ENCODE measurements around the gene CADPS2. TPM values are rescaled to one million over a fixed set of nuclear protein-coding genes. Genes with fewer than 3 reads are reported as not detected.
"Not testable (repeated sequence)": the region's sequence is repeated elsewhere in the genome, so short reads cannot be mapped to it uniquely, and the experiment has no call there.

Gene CADPS2
- total RNA-seq, 2 experiments from 2014 or later: not detected

- H3K27ac ChIP-seq (ENCODE audit: low read depth in 1 of 2, low read length in 2 of 2): no peak overlapping the region
- ChIA-PET POLR2A (no interaction called here), CTCF (no interaction called here)
- Mint-ChIP-seq H3K9me3 (peaks cover 3% of the 10 kb centered on the region), H3K27me3 (peaks cover 4% of the 10 kb centered on the region), H3K4me1 (ENCODE audit: low read depth) (no peaks in the 10 kb centered on the region), H3K27ac (no peak overlapping the region), H3K4me3 (no peak overlapping the region), H3K36me3 (ENCODE audit: low read depth) (no peaks in the 10 kb centered on the region)
- TF ChIP-seq CTCF (IDR thresholded peaks at IDR 0.05): no peak
- no peaks in the 10 kb centered on the region for H3K4me1 ChIP-seq (ENCODE audit: insufficient read depth, low read length)
- ATAC-seq (ENCODE audit: poor library complexity) (no peak), DNase-seq (no peak)
- intact Hi-C loops (cut with DNase I, micrococcal nuclease): no loop called here
- H3K27me3 ChIP-seq (ENCODE audit: control insufficient read depth in 1 of 2, insufficient read depth in 2 of 2, low read length in 2 of 2): no peaks in the 10 kb centered on the region
- no peaks in the 10 kb centered on the region for H3K36me3 ChIP-seq (ENCODE audit: insufficient read depth, low read length)
- H3K9me3 ChIP-seq (ENCODE audit: control insufficient read depth in 1 of 2, insufficient read depth in 1 of 2, low read length in 2 of 2): no peaks in the 10 kb centered on the region
- H3K4me3 ChIP-seq (ENCODE audit: low read length): no peak overlapping the region
Measured at GRCh38 chr7:122290476-122290875, 595.8 kb downstream of the CADPS2 start.

GRCh38 chr7:122289426-122289825 lies 596.8 kb downstream of the CADPS2 start:
- DNase-seq (no peak), ATAC-seq (ENCODE audit: poor library complexity) (no peak)
- intact Hi-C loops (cut with DNase I, micrococcal nuclease): no loop called here
- Mint-ChIP-seq H3K4me3 (no peak overlapping the region), H3K36me3 (ENCODE audit: low read depth) (no peaks in the 10 kb centered on the region), H3K27ac (no peak overlapping the region), H3K27me3 (no peaks in the 10 kb centered on the region), H3K9me3 (peaks cover 3% of the 10 kb centered on the region), H3K4me1 (ENCODE audit: low read depth) (no peaks in the 10 kb centered on the region)
- no peaks in the 10 kb centered on the region for H3K4me1 ChIP-seq (ENCODE audit: insufficient read depth, low read length)
- no peak for TF ChIP-seq CTCF (IDR thresholded peaks at IDR 0.05)
- no peaks in the 10 kb centered on the region for H3K9me3 ChIP-seq (ENCODE audit: control insufficient read depth in 1 of 2, insufficient read depth in 1 of 2, low read length in 2 of 2)
- H3K27ac ChIP-seq (ENCODE audit: low read depth in 1 of 2, low read length in 2 of 2): no peak overlapping the region
- ChIA-PET POLR2A (no interaction called here), CTCF (no interaction called here)
- H3K4me3 ChIP-seq (ENCODE audit: low read length): no peak overlapping the region
- H3K27me3 ChIP-seq (ENCODE audit: control insufficient read depth in 1 of 2, insufficient read depth in 2 of 2, low read length in 2 of 2): no peaks in the 10 kb centered on the region
- H3K36me3 ChIP-seq (ENCODE audit: insufficient read depth, low read length): no peaks in the 10 kb centered on the region

GRCh38 chr7:122284608-122285007 lies 601.7 kb downstream of the CADPS2 start:
- H3K27ac Mint-ChIP-seq; H3K36me3 ChIP-seq (ENCODE audit: insufficient read depth, low read length); H3K27ac ChIP-seq (ENCODE audit: low read depth in 1 of 2, low read length in 2 of 2); H3K27me3 ChIP-seq (ENCODE audit: control insufficient read depth in 1 of 2, insufficient read depth in 2 of 2, low read length in 2 of 2); CTCF ChIA-PET; H3K9me3 ChIP-seq (ENCODE audit: control insufficient read depth in 1 of 2, insufficient read depth in 1 of 2, low read length in 2 of 2); ATAC-seq (ENCODE audit: poor library complexity); POLR2A ChIA-PET; intact Hi-C loops (cut with DNase I, micrococcal nuclease); H3K4me3 Mint-ChIP-seq; H3K4me1 Mint-ChIP-seq (ENCODE audit: low read depth); H3K4me1 ChIP-seq (ENCODE audit: insufficient read depth, low read length); H3K36me3 Mint-ChIP-seq (ENCODE audit: low read depth); H3K4me3 ChIP-seq (ENCODE audit: low read length); H3K27me3 Mint-ChIP-seq; DNase-seq; H3K9me3 Mint-ChIP-seq: not testable (repeated sequence)

GRCh38 chr7:122273117-122273516 lies 613.1 kb downstream of the CADPS2 start:
- Histone ChIP-seq H3K27me3 (ENCODE audit: control insufficient read depth in 1 of 2, insufficient read depth in 2 of 2, low read length in 2 of 2) (no peaks in the 10 kb centered on the region), H3K36me3 (ENCODE audit: insufficient read depth, low read length) (no peaks in the 10 kb centered on the region), H3K4me1 (ENCODE audit: insufficient read depth, low read length) (no peaks in the 10 kb centered on the region), H3K4me3 (ENCODE audit: low read length) (no peak overlapping the region), H3K27ac (ENCODE audit: low read depth in 1 of 2, low read length in 2 of 2) (no peak overlapping the region), H3K9me3 (ENCODE audit: control insufficient read depth in 1 of 2, insufficient read depth in 1 of 2, low read length in 2 of 2) (no peaks in the 10 kb centered on the region)
- Mint-ChIP-seq H3K9me3 (peaks cover 4% of the 10 kb centered on the region), H3K27me3 (no peaks in the 10 kb centered on the region), H3K27ac (no peak overlapping the region), H3K4me1 (ENCODE audit: low read depth) (no peaks in the 10 kb centered on the region), H3K36me3 (ENCODE audit: low read depth) (no peaks in the 10 kb centered on the region), H3K4me3 (no peak overlapping the region)
- intact Hi-C loops (cut with DNase I, micrococcal nuclease): no loop called here
- no peak for ATAC-seq (ENCODE audit: poor library complexity)
- no peak for TF ChIP-seq CTCF (IDR thresholded peaks at IDR 0.05)
- ChIA-PET CTCF (no interaction called here), POLR2A (no interaction called here)
- DNase-seq: no peak

All from CD4-positive, alpha-beta T cell (primary cell).